ES-I3 (cell line): ENCODE results near the gene EVC2.

ENCODE experiments used
- H3K36me3 ChIP-seq: 2 replicates; pipeline ENCODE4 v1.6.1; 2013; ENCODE audit warnings: mild to moderate bottlenecking, low read length, control low read depth, moderate library complexity; ENCODE audit not compliant: insufficient read depth
- H3K4me1 ChIP-seq: 2 replicates; pipeline ENCODE4 v1.6.1; 2013; ENCODE audit warnings: mild to moderate bottlenecking, control low read depth, low read length; ENCODE audit not compliant: insufficient read depth
- H3K9ac ChIP-seq: 2 replicates; pipeline ENCODE4 v1.6.1; 2013; ENCODE audit warnings: low read depth, mild to moderate bottlenecking, low read length, moderate library complexity
- H3K9me3 ChIP-seq: 2 replicates; pipeline ENCODE4 v1.6.1; 2013; ENCODE audit warnings: mild to moderate bottlenecking, low read length, moderate library complexity; ENCODE audit not compliant: control insufficient read depth, insufficient read depth

The EVC2 gene

GRCh38 chr4:5656415-5656814, 51.9 kb downstream of the EVC2 start:
- no peaks in the 10 kb centered on the region for H3K4me1 ChIP-seq
- no peak overlapping the region for H3K9ac ChIP-seq
- no peaks in the 10 kb centered on the region for H3K9me3 ChIP-seq
- no peaks in the 10 kb centered on the region; the same call in 1 of the 2 replicates for H3K36me3 ChIP-seq

GRCh38 chr4:5654791-5655190, 53.6 kb downstream of the EVC2 start:
- Histone ChIP-seq H3K9me3 (no peaks in the 10 kb centered on the region), H3K9ac (no peak overlapping the region), H3K36me3 (no peaks in the 10 kb centered on the region; the same call in 1 of the 2 replicates), H3K4me1 (no peaks in the 10 kb centered on the region)

- H3K36me3 ChIP-seq, result no peaks in the 10 kb centered on the region; the same call in 1 of the 2 replicates
- H3K4me1 ChIP-seq, result no peaks in the 10 kb centered on the region
- H3K9ac ChIP-seq, result no peak overlapping the region
- no peaks in the 10 kb centered on the region for H3K9me3 ChIP-seq
These were observed 57.3 kb downstream of the EVC2 start for GRCh38 chr4:5651089-5651488.

GRCh38 chr4:5650040-5650439, 58.3 kb downstream of the EVC2 start:
- no peaks in the 10 kb centered on the region for H3K9me3 ChIP-seq
- H3K36me3 ChIP-seq, result no peaks in the 10 kb centered on the region; the same call in 1 of the 2 replicates
- no peak overlapping the region for H3K9ac ChIP-seq
- no peaks in the 10 kb centered on the region for H3K4me1 ChIP-seq

- H3K4me1 ChIP-seq, result no peaks in the 10 kb centered on the region
- no peaks in the 10 kb centered on the region for H3K9me3 ChIP-seq
- H3K36me3 ChIP-seq, result no peaks in the 10 kb centered on the region; the same call in 1 of the 2 replicates
- no peak overlapping the region for H3K9ac ChIP-seq
These were observed 61.0 kb downstream of the EVC2 start for GRCh38 chr4:5647351-5647750.

- Histone ChIP-seq H3K4me1 (no peaks in the 10 kb centered on the region), H3K9me3 (no peaks in the 10 kb centered on the region), H3K36me3 (peaks cover 6% of the 10 kb centered on the region), H3K9ac (no peak overlapping the region)
These were observed 68.3 kb downstream of the EVC2 start for GRCh38 chr4:5640096-5640495.

GRCh38 chr4:5639556-5639955, 68.8 kb downstream of the EVC2 start:
- H3K9ac ChIP-seq, result no peak overlapping the region
- no peaks in the 10 kb centered on the region for H3K4me1 ChIP-seq
- no peaks in the 10 kb centered on the region for H3K9me3 ChIP-seq
- H3K36me3 ChIP-seq, result peaks cover 6% of the 10 kb centered on the region

- Histone ChIP-seq H3K9ac (no peak overlapping the region), H3K36me3 (peaks cover 6% of the 10 kb centered on the region), H3K9me3 (no peaks in the 10 kb centered on the region), H3K4me1 (no peaks in the 10 kb centered on the region)
These were observed 69.4 kb downstream of the EVC2 start for GRCh38 chr4:5638976-5639375.

- H3K9me3 ChIP-seq, result no peaks in the 10 kb centered on the region
- no peak overlapping the region for H3K9ac ChIP-seq
- H3K4me1 ChIP-seq, result no peaks in the 10 kb centered on the region
- peaks cover 6% of the 10 kb centered on the region for H3K36me3 ChIP-seq
These were observed 70.0 kb downstream of the EVC2 start for GRCh38 chr4:5638316-5638715.

GRCh38 chr4:5636766-5637670, 71.3 kb downstream of the EVC2 start:
- peaks cover 2% of the 10 kb centered on the region; the same call in 1 of the 2 replicates for H3K4me1 ChIP-seq
- H3K36me3 ChIP-seq, result peaks cover 6% of the 10 kb centered on the region
- no peaks in the 10 kb centered on the region for H3K9me3 ChIP-seq
- H3K9ac ChIP-seq, result no peak overlapping the region

- peaks cover 6% of the 10 kb centered on the region for H3K36me3 ChIP-seq
- no peaks in the 10 kb centered on the region for H3K9me3 ChIP-seq
- H3K4me1 ChIP-seq, result peaks cover 3% of the 10 kb centered on the region; the same call in 1 of the 2 replicates
- H3K9ac ChIP-seq, result no peak overlapping the region
These were observed 72.5 kb downstream of the EVC2 start for GRCh38 chr4:5635826-5636195.

GRCh38 chr4:5632571-5632970, 75.8 kb downstream of the EVC2 start:
- Histone ChIP-seq H3K4me1 (peaks cover 3% of the 10 kb centered on the region; the same call in 1 of the 2 replicates), H3K9me3 (no peaks in the 10 kb centered on the region), H3K9ac (no peak overlapping the region), H3K36me3 (no peaks in the 10 kb centered on the region)

- H3K36me3 ChIP-seq, result no peaks in the 10 kb centered on the region
- no peak overlapping the region for H3K9ac ChIP-seq
- no peaks in the 10 kb centered on the region for H3K9me3 ChIP-seq
- H3K4me1 ChIP-seq, result peaks cover 3% of the 10 kb centered on the region; the same call in 1 of the 2 replicates
These were observed 76.3 kb downstream of the EVC2 start for GRCh38 chr4:5632066-5632440.

GRCh38 chr4:5631352-5632065, 76.8 kb downstream of the EVC2 start:
- Histone ChIP-seq H3K4me1 (peaks cover 3% of the 10 kb centered on the region; the same call in 1 of the 2 replicates), H3K9me3 (no peaks in the 10 kb centered on the region), H3K36me3 (no peaks in the 10 kb centered on the region), H3K9ac (no peak overlapping the region)

- no peaks in the 10 kb centered on the region for H3K9me3 ChIP-seq
- no peak overlapping the region for H3K9ac ChIP-seq
- H3K36me3 ChIP-seq, result 0 out of 2 replicates have a peak, but pooled peaks cover under 1% of the 10 kb centered on the region
These were observed 77.6 kb downstream of the EVC2 start for GRCh38 chr4:5630762-5631161.

More at GRCh38 chr4:5630762-5631161, 77.6 kb downstream of the EVC2 start:
- peaks cover 3% of the 10 kb centered on the region; the same call in 1 of the 2 replicates for H3K4me1 ChIP-seq
